HG02973 (cell line): ENCODE measurements around the gene GPR84.
A peak's percentile ranks its signal among the peaks of the same experiment; 100 is the strongest.

Source experiments
- ATAC-seq: cut with Tn5 transposase; IDR thresholded peaks from one replicate; pipeline ENCODE4 v1.9.1; 2021; ENCODE audit warnings: moderate library complexity; ENCODE audit not compliant: unreplicated experiment

GPR84 gene

DNA sequence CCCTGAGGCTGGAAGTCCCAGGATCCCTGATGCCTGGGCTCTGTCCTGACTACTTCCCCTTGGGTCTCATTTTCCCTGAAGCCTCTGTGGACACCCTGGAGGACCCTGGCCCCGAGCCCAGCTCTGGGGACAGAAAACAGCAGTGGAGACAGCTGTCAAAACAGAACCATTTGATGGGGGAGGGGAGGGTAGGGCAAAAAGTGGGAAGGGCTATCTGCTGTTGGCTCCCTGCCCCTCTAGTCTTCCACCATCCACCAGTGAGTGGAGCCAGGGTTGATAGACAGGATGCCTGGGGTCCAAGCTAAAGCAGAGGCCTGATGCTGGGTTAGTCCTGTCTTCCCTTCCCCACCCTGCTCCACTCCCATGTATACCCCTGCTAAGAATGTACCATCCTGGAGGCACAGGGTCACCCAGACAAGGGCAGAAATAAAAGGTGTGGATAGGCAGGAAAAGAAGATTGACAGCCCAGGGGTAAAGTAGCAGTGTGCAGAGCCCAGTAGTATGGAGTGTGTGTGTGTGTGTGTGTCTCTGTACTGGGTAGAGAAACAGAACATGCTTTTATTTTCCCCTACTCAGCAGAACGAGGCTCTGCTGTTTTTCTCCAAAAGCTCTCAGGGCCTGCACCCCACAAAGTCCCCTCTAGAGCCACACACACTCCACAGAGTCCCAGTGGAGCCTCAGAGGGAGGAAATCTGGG, 10.4 kb upstream of the GPR84 start:
- no peak for ATAC-seq

DNA sequence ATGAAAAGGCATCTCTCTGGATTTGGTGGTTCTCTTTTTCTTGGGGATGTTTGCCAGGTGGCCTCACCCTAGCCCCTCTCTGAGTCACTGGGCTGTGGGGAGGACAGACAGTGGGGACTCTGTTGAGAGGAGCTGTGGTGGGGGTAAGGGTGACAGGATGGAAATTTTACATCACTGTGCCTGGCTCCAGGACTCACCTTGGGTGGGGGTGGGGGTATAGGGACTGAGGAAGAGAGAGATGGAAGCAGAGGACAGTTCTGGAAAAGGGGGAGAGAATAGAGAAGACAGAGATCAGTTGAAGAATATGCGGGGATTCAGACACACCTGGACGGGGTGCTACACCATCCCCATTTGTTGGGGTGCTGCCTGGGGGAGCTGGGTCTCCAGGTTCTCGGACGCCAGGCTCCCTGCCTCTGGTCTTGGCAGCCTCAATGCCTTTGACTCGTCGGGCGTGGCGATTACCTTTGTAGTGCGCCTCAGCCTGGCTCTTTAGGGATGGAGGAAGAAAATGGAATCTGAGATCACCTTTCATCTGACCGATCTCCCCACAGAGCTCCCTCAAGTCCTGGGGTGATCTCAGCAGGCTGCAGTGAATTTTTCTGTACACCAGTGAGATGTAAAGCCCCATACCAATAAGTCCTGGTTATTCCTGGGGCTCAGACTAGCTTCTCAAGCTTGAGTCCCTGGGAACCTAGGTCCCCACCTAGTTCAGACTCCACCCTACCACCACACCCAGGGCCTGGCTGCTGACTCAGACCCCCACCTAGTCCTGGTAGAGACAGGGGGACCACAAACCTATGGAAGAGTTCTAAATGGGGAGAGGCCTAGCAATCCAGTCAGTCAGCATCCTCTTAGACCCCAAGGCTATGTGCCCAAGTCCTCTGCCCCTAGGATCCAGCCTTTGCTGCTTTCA, 9.6 kb upstream of the GPR84 start:
- no peak for ATAC-seq

- ATAC-seq: no peak
Observed at GRCh38 chr12:54372113-54372806, 8.0 kb upstream of the GPR84 start.

DNA sequence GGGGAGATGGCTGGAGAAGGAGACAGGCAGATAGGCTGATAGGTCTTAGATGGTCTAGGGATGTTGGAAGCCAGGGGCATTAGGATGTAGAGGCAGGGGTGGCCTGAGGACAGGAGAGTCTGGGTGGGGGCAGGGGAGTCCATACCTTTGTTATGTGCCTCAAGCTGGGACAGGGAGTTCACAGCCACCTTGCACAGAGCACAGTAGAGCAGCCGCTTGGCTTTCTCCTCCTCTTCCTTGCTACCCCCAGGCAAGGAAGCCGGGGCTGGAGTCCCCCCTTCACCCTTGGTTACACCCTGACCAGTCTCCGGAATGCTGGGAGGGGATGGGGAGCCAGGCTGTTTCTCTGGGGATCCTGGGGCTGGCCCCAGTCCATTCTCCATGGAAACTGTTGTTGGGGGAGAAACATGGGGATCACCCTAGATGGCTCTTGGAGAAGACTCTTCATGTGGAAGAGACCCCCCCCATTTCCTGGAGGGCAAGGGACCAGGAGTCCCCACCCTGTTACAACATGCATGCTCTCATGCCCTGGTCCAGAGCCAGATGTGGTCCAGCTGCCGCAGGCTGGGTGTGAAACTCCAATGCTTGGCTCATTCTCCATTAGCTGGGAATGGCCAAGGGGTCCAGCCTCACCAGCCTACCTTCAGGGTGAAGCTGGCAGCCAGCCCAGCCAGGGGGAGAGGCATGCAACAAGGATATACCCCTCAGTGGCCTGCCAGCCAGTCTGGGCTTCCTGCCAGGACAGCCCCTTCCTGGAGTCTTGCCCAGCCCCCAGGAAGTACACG, 7.2 kb upstream of the GPR84 start:
- ATAC-seq: no peak

DNA sequence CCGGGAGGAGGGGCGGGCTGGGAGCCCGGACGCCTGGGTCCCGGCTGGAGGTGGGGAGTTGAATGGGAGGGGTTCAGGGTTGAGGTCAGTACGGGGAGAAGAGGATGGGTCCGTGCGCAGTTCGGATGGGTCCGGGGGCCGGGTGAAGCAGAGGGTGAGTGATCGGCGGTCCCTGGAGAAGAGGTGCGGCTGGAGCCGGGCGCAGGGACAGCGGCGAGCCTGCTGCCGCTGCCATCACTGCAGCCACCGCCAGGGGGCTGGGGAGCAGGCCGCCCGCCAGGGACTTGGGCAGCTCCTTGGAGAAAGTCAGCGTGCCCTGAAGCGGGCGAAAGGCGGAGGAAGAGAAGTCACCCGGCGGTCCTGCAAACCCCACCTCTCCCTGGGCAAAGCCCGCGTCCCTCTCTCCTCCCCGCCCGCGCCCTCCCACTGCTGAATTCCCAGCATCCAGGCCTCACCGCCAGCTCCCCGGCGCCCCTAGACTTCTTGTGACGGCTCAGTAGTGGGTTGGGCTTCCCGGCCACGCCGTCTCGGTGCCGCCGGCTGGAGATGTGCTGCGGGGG, 6.0 kb upstream of the GPR84 start:
- no peak for ATAC-seq

- ATAC-seq: no peak
Observed at GRCh38 chr12:54369597-54370131, 5.4 kb upstream of the GPR84 start.

DNA sequence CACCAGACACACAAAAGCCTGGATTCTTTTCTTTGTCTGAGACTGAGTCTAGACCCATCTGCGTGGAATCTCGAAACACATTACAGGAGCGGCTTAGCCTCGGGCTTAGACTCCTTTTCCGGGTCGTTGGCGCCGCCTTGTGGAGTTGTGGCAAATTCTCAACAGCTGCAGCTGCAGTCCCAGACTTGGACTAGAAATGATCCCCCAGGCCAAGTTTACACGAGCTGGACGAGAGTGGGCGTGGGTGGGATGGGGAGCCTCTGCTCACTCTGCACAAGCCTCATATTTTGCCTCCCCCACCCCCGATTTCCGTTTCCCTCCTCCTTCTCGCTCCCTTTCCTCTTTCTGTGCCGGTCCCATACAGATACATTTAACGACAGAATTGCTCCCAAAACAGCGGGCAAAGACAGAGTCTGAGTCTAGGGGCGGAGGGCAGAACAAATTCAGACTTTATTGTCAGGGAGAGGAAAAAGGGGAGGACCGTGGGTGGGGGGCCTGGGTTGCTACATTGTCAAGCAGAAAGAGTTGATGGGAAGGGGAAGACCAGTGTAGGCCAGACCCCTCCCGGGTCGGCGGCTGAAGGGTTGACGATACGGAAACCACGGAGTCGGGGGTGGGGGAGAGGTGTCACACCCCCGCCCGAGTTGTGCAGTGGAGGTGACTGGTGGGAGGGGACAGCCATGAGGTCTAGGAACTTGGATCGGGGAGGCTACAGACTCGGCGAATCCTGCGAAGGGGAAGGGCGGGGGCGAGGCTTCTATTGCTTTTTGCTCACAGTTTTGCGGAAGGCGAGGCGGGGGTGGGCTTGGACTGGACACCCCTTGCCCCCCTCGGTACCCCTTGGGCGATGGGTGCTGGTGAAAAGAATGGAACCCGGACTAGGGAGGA, 4.7 kb upstream of the GPR84 start:
- peak; percentile 72 for ATAC-seq

- ATAC-seq: peak; percentile 20
Observed at GRCh38 chr12:54368025-54368708, 3.9 kb upstream of the GPR84 start.

- ATAC-seq: no peak
Observed at GRCh38 chr12:54363618-54364017, 668 bp downstream of the GPR84 start.

DNA sequence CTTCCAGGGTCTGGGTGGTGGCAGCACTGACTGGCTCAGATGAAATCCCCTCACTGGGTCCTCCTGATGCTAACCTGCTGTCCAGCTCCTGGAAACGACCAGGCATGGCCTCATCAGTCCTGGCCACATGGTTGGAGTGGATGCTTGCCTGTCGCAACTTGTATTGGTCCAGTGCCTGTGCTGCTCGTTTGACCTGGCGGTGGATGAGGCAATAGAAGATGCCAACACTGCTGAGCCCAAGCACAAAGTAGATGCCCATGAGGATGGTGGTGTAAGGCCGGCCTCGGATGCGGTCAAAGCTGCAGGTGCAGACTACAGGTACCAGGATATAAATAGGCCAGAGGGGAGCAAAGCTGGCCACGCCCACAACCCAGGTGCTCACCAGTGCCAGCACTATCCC, 1.2 kb downstream of the GPR84 start:
- no peak for ATAC-seq

DNA sequence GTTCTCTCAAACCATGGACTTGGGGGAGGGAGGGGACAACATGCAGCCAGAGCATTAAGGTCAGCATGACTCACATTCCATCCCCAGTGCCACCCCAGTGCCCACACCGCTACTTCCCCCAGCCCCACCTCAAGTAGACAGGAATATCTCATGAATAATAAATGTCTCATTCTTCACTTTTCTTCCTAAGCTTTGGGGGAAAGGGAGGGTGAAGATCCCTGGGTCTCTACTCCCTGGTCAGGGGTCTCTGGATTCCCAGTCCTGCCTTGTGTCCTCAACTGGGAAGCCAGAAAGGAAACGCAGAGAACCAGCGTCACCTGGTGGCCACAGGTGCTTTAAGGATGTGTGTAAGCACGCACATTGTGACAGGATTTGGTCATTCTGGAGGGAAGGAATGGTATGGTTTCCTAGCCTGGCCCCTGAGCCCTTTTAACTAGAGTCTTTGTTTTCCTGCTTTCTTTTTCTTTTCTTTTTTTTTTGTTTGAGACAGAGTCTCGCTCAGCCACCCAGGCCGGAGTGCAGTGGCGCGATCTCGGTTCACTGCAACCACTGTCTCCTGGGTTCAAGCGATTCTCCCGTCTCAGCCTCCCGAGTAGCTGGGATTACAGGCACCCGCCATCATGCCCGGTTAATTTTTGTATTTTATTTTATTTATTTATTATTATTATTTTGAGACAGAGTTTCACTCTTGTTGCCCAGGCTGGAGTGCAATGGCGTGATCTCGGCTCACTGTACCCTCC, 3.4 kb downstream of the GPR84 start:
- no peak for ATAC-seq

DNA sequence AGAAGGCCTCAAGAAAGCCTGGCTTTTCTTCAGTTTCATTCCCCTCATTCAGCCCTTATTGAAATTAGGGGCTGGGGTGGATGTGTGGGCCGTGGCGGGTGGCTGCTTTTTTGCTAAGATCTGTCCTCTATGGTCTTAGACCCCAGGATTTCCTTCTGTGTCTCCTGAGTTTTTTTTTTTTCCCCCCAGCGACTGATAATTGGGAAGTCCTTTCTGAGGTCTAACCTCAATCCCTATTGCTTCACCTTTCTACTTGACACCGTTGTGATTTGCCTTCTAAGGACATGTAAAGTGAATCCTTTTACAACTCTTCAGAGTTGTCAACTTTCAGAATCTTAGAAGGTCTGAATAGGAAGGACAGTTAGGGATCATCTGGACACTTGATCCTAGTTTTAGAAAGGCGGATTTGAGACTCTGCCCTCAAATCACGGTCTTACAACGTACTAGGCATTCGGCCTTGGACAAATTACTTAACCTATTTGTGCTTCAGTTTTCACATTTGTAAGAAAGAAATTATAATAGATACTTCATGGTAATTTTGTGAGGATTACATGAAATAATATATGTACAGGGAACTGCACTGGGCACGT, 4.4 kb downstream of the GPR84 start:
- no peak for ATAC-seq

GRCh38 chr12:54358945-54359761, 5.1 kb downstream of the GPR84 start:
- ATAC-seq: peak; percentile 96

GRCh38 chr12:54358191-54358944, 5.9 kb downstream of the GPR84 start:
- ATAC-seq: no peak

DNA sequence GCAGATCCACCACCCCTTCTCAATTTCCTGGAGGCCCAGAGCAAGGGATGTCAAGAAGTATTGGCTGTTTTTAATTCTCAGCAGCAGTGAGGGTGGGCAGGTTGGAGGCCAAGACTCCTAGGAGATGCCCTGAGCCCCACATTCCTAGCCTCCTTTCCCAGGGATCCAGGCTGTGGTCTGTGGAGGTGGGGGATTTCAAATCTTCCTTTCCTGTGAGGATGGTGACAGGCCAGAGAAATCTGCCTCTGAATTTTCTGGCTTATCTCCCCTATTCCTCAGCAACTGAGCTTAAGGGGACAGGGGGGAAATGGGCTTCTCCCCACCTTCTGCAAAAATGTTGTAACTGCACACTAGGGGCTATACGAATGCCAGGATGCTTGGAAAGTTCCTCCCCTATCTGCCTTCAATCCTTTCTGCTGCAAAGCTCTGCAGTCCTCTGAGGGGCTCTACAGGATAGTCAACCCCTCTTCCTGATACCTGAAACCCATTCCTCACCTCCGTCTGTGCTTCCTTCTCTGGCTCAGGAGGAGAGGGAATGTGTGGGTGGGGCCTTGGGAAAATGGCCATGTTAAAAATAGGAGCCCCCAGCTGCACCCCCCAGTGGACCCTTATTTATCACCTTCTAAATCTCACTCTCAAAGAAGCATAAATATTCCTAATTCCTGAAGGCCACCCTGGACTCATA, 6.6 kb downstream of the GPR84 start:
- no peak for ATAC-seq

GRCh38 chr12:54356951-54357356, 7.3 kb downstream of the GPR84 start:
- ATAC-seq: no peak
